Measurements from ENCODE around the gene CTNNAL1. TPM values are rescaled to one million over a fixed set of nuclear protein-coding genes. Genes with fewer than 3 reads are reported as not detected.

Gene CTNNAL1
- total and polyA plus RNA-seq, 2 of the 8 experiments (the other 6 are each of a cell fraction or from before 2014, with no cell fraction given) = 23.2 to 66.1 TPM

DNA sequence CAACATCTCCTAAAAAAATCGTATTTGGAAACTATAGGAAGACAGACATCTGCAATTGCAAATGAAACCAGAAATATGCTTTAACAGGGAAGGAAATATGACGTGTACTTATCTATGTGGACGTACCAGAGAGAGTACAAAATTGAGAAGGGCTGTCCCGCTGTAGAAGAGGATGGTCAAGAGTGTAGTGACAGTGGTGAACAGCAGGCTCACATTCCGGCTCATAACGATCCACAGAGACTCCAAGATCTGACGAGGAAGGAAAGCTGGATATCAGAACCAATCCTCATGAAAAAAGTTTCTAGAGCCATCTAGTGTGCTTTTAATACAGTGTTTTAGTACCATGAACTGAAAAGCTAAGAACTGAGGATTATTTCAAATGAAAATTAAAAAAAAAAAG, 37.1 kb upstream of the CTNNAL1 start:
- FAIRE-seq (no peak), DNase-seq (ENCODE audit: low read depth in 1 of 2, low spot score in 2 of 2) (no peak)
- no peak overlapping the region for H2BK20ac ChIP-seq (ENCODE audit: low read length)
- peaks cover 0 to 6% (median 0%) of the 10 kb centered on the region in 4 experiments; a peak in 1 of 7 replicates for H3K4me1 ChIP-seq (replicated peaks in 1 of 4; ENCODE audit: control insufficient read depth in 3 of 4, insufficient read depth in 4 of 4, low read length in 3 of 4)
- no peak overlapping the region for H3K4me2 ChIP-seq (ENCODE audit: insufficient read depth in 1 of 2, low read depth in 2 of 2, low read length in 2 of 2)
- H3K36me3 ChIP-seq (ENCODE audit: control insufficient read depth in 2 of 4, insufficient read depth in 4 of 4, low read length in 3 of 4) = peaks cover 2 to 82% (median 46%) of the 10 kb centered on the region in 4 experiments; a peak in 7 of 8 replicates
- no peak overlapping the region for H2AK5ac ChIP-seq (ENCODE audit: low read depth, low read length)
- ChIA-PET POLR2A (ENCODE audit: partially characterized antibody) (no interaction called here), CTCF (ENCODE audit: partially characterized antibody) (no interaction called here)
- H3K23me2 ChIP-seq (ENCODE audit: low read depth, low read length) = no peaks in the 10 kb centered on the region; the same call in 1 of the 2 replicates
- WGBS, 2 experiments (ENCODE audit: extremely low coverage in 1 of 2, insufficient coverage in 1 of 2, insufficient read length in 1 of 2, insufficient replicate concordance in 2 of 2, low coverage in 1 of 2, low lambda C conversion rate in 2 of 2, missing lambda C conversion rate in 1 of 2) = 81% methylated on average over 7 of the region's 7 CpGs; no CpG with 5 or more reads in 1 of the 2 experiments
- H3K79me2 ChIP-seq (ENCODE audit: control insufficient read depth in 1 of 2, insufficient read depth in 2 of 2, low read length in 2 of 2) = no peaks in the 10 kb centered on the region
- no peak overlapping the region for H3K27ac ChIP-seq (ENCODE audit: low read depth, low read length)
- no peak overlapping the region for H3K9ac ChIP-seq (replicated peaks in 1 of 4; ENCODE audit: extremely low read depth in 1 of 4, low read depth in 3 of 4, low read length in 3 of 4)
- H3K18ac ChIP-seq (ENCODE audit: extremely low read depth, low read length) = no peak overlapping the region
- H3K79me1 ChIP-seq (ENCODE audit: low read depth, low read length) = no peaks in the 10 kb centered on the region
- H4K5ac ChIP-seq (ENCODE audit: insufficient read length, low read depth, low read length) = no peak overlapping the region
- no peak overlapping the region for H2BK12ac ChIP-seq (ENCODE audit: low read depth, low read length)
- no peak overlapping the region for H2BK5ac ChIP-seq (ENCODE audit: low read depth, low read length)
- H3K27me3 ChIP-seq (replicated peaks in 1 of 4; ENCODE audit: control insufficient read depth in 3 of 4, extremely low read depth in 1 of 4, insufficient read depth in 3 of 4, low read length in 3 of 4) = no peaks in the 10 kb centered on the region
- H4K20me1 ChIP-seq (replicated peaks in 1 of 2; ENCODE audit: control insufficient read depth in 1 of 2, insufficient read depth in 2 of 2, low read length in 2 of 2) = peaks cover 0 to 2% of the 10 kb centered on the region in 2 experiments
- H3K23ac ChIP-seq (ENCODE audit: insufficient read length) = no peak overlapping the region
- no peak overlapping the region for H3K4me3 ChIP-seq (ENCODE audit: extremely low read depth in 1 of 4, insufficient read depth in 2 of 4, low read depth in 3 of 4, low read length in 4 of 4)
- H4K8ac ChIP-seq (ENCODE audit: extremely low read depth, insufficient read depth, low read length) = no peak overlapping the region
- H3K56ac ChIP-seq (replicated peaks; ENCODE audit: insufficient read length, low read depth, low read length) = no peak overlapping the region
- H3K14ac ChIP-seq (ENCODE audit: insufficient read length) = no peak overlapping the region
- H3K9me3 ChIP-seq (ENCODE audit: insufficient read depth in 2 of 2, low read depth in 1 of 2, low read length in 1 of 2) = no peaks in the 10 kb centered on the region
- no peak overlapping the region for H4K91ac ChIP-seq (replicated peaks; ENCODE audit: insufficient read length, low read length)
- H3K4ac ChIP-seq (replicated peaks; ENCODE audit: insufficient read length, low read depth, low read length) = no peak overlapping the region
- H2AFZ ChIP-seq (ENCODE audit: low read length) = no peak overlapping the region
- H2BK120ac ChIP-seq (replicated peaks; ENCODE audit: low read depth, low read length) = no peak overlapping the region
- H2BK15ac ChIP-seq (ENCODE audit: low read length) = no peak overlapping the region
- TF ChIP-seq TBP (IDR thresholded peaks at IDR 0.05; ENCODE audit: low read depth, low read length) (no peak), RNF2 (IDR thresholded peaks at IDR 0.05; ENCODE audit: borderline replicate concordance, low read depth, low read length, missing control alignments, poor library complexity, severe bottlenecking) (no peak), BACH1 (IDR thresholded peaks at IDR 0.05; ENCODE audit: low read length) (no peak), PHF8 (conservative IDR thresholded peaks at IDR 0.05; ENCODE audit: low read depth, low read length) (no peak), RFX5 (IDR thresholded peaks at IDR 0.05; ENCODE audit: borderline replicate concordance, low read depth, low read length) (no peak), MAX (IDR thresholded peaks at IDR 0.05) (no peak), JUN (IDR thresholded peaks at IDR 0.05; ENCODE audit: low read depth, low read length) (no peak), SIX5 (IDR thresholded peaks at IDR 0.05; ENCODE audit: low read depth, low read length) (no peak), SP2 (IDR thresholded peaks at IDR 0.05; ENCODE audit: low read length) (no peak), SP1 (IDR thresholded peaks at IDR 0.05; ENCODE audit: low read depth, low read length) (no peak), KDM5A (IDR thresholded peaks at IDR 0.05; ENCODE audit: low read length) (no peak), CBX5 (IDR thresholded peaks at IDR 0.05; ENCODE audit: low read depth, low read length) (no peak), POLR2A (IDR thresholded peaks at IDR 0.05; ENCODE audit: control extremely low read depth in 1 of 2, low read depth in 2 of 2, low read length in 2 of 2) (no peak), NANOG (IDR thresholded peaks at IDR 0.05; ENCODE audit: insufficient read depth, low read depth, low read length, poor library complexity, severe bottlenecking) (no peak), BCL11A (IDR thresholded peaks at IDR 0.05; ENCODE audit: low read depth in 2 of 2, low read length in 2 of 2) (no peak)
